Measurements from ENCODE around the gene CXCL13. TPM values are rescaled to one million over a fixed set of nuclear protein-coding genes. Genes with fewer than 3 reads are reported as not detected.

CXCL13 gene
- total and polyA plus RNA-seq, 2 of the 13 experiments (the other 11 are each of a cell fraction or from before 2014, with no cell fraction given), result not detected

DNA sequence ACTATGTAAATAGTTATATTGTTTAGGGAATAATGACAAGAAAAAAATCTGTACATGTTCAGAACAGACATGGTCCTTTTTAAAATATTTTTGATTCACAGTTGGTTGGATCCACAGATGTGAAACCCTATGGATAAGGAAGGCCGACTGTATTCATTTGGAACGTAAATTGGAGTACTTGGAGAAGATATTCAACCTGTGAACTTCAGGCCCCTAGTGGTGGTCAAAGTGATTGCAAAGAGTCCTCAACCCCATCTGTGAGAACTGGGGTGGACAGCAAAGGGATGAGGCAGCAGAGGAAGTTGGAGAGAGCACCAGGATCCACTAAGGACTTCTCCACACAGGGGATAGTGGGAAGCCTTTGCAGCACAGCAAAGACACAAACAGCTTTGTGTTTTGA, 6.2 kb upstream of the CXCL13 start:
- ATAC-seq, result peak; percentile 89
- in situ Hi-C loops (cut with HindIII; ENCODE audit: extremely low pct_ligation_motif_present, low pct_unique_long_range_greater_than_20kb) (loop anchor here (10.0 kb wide), 1 partner anchor 215 kb away; no protein-coding TSS in a partner anchor), intact Hi-C loops (cut with micrococcal nuclease; ENCODE audit: unreplicated experiment) (no loop called here)
- 2% methylated on average over 2 of the region's 2 CpGs for WGBS (ENCODE audit: low lambda C conversion rate)
- Histone ChIP-seq H3K36me3 (replicated peaks in 1 of 2; ENCODE audit: control insufficient read depth in 1 of 2, insufficient read depth in 2 of 2, low read length in 2 of 2) (no peaks in the 10 kb centered on the region), H3K4me3 (replicated peaks in 1 of 3; ENCODE audit: insufficient read depth in 1 of 3, low read depth in 2 of 3, low read length in 3 of 3) (no peak overlapping the region), H4K20me1 (ENCODE audit: insufficient read depth, low read length) (no peaks in the 10 kb centered on the region), H3K79me2 (ENCODE audit: insufficient read depth, low read length) (no peaks in the 10 kb centered on the region), H3K9ac (ENCODE audit: insufficient read depth, low read depth, low read length) (no peak overlapping the region), H3K4me2 (ENCODE audit: low read depth, low read length) (no peak overlapping the region), H3K27ac (ENCODE audit: extremely low read length, insufficient read depth, low read length) (no peak overlapping the region), H3K9me3 (ENCODE audit: low read length) (no peaks in the 10 kb centered on the region), H3K27me3 (ENCODE audit: control insufficient read depth in 1 of 2, insufficient read depth in 2 of 2, low read length in 2 of 2) (no peaks in the 10 kb centered on the region), H3K4me1 (ENCODE audit: insufficient read depth, low read length) (no peaks in the 10 kb centered on the region), H2AFZ (ENCODE audit: low read length) (no peak overlapping the region)
- DNase-seq (ENCODE audit: low spot score), result peak; percentile 30
- CTCF ChIA-PET (ENCODE audit: low intra/inter-chr PET ratio, low total read pairs), result interaction anchor here (1.2 kb wide), 1 partner anchor 212 kb away, joined by 3 read pairs; no protein-coding TSS in a partner anchor
- TF ChIP-seq, protein P1, sequence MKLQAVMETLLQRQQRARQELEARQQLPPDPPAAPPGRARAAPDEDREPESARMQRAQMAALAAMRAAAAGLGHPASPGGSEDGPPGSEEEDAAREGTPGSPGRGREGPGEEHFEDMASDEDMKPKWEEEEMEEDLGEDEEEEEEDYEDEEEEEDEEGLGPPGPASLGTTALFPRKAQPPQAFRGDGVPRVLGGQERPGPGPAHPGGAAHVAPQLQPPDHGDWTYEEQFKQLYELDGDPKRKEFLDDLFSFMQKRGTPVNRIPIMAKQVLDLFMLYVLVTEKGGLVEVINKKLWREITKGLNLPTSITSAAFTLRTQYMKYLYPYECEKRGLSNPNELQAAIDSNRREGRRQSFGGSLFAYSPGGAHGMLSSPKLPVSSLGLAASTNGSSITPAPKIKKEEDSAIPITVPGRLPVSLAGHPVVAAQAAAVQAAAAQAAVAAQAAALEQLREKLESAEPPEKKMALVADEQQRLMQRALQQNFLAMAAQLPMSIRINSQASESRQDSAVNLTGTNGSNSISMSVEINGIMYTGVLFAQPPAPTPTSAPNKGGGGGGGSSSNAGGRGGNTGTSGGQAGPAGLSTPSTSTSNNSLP (IDR thresholded peaks at IDR 0.05; ENCODE audit: low read depth, low read length), result no peak
- TF ChIP-seq, protein P2, sequence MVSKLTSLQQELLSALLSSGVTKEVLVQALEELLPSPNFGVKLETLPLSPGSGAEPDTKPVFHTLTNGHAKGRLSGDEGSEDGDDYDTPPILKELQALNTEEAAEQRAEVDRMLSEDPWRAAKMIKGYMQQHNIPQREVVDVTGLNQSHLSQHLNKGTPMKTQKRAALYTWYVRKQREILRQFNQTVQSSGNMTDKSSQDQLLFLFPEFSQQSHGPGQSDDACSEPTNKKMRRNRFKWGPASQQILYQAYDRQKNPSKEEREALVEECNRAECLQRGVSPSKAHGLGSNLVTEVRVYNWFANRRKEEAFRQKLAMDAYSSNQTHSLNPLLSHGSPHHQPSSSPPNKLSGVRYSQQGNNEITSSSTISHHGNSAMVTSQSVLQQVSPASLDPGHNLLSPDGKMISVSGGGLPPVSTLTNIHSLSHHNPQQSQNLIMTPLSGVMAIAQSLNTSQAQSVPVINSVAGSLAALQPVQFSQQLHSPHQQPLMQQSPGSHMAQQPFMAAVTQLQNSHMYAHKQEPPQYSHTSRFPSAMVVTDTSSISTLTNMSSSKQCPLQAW (CRISPR knock-in tag; IDR thresholded peaks at IDR 0.05), result no peak
- TF ChIP-seq ZNF660 (CRISPR knock-in tag; IDR thresholded peaks at IDR 0.05; ENCODE audit: borderline replicate concordance, low read depth) (no peak), ZNF562 (CRISPR knock-in tag; IDR thresholded peaks at IDR 0.05; ENCODE audit: borderline replicate concordance) (no peak)
- TF ChIP-seq, protein P3, sequence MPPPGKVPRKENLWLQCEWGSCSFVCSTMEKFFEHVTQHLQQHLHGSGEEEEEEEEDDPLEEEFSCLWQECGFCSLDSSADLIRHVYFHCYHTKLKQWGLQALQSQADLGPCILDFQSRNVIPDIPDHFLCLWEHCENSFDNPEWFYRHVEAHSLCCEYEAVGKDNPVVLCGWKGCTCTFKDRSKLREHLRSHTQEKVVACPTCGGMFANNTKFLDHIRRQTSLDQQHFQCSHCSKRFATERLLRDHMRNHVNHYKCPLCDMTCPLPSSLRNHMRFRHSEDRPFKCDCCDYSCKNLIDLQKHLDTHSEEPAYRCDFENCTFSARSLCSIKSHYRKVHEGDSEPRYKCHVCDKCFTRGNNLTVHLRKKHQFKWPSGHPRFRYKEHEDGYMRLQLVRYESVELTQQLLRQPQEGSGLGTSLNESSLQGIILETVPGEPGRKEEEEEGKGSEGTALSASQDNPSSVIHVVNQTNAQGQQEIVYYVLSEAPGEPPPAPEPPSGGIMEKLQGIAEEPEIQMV (CRISPR knock-in tag; IDR thresholded peaks at IDR 0.05; ENCODE audit: low read depth), result no peak
- TF ChIP-seq, protein P4, sequence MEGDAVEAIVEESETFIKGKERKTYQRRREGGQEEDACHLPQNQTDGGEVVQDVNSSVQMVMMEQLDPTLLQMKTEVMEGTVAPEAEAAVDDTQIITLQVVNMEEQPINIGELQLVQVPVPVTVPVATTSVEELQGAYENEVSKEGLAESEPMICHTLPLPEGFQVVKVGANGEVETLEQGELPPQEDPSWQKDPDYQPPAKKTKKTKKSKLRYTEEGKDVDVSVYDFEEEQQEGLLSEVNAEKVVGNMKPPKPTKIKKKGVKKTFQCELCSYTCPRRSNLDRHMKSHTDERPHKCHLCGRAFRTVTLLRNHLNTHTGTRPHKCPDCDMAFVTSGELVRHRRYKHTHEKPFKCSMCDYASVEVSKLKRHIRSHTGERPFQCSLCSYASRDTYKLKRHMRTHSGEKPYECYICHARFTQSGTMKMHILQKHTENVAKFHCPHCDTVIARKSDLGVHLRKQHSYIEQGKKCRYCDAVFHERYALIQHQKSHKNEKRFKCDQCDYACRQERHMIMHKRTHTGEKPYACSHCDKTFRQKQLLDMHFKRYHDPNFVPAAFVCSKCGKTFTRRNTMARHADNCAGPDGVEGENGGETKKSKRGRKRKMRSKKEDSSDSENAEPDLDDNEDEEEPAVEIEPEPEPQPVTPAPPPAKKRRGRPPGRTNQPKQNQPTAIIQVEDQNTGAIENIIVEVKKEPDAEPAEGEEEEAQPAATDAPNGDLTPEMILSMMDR (CRISPR knock-in tag; IDR thresholded peaks at IDR 0.05), result peak; percentile 37; the same call in 1 of the 2 replicates
- FAIRE-seq, result peak; percentile 28
- POLR2A ChIA-PET, result no interaction called here
- no TSS peak for BruUV-seq (replicated peaks)
